K562 (cell line): ENCODE measurements around the gene COMMD2. TPM values are rescaled to one million over a fixed set of nuclear protein-coding genes. Genes with fewer than 3 reads are reported as not detected.
A peak's percentile ranks its signal among the peaks of the same experiment; 100 is the strongest.

ENCODE experiments used
- ATAC-seq: fragments of 200-7000 bp; cut with Tn5 transposase; 3 replicates; pipeline ENCODE4 v1.9.1; 2020; ENCODE audit warnings: moderate library complexity
- BruUV-seq: library from RNA; stranded (reverse); fragments of 400-500 nt; replicated peaks from 2 replicates; lab custom pipeline; 2021; lab: Mats Ljungman, UMichigan
- CTCF ChIA-PET: fragments of 300-600 bp; formaldehyde crosslinking; extraction: SDS; loops from one replicate; lab custom pipeline; 2021; ENCODE audit warnings: low intra/inter-chr PET ratio; lab: Yijun Ruan, JAX
- POLR2A ChIA-PET: fragments of 300-600, 350-650 bp; sonication (Branson Sonifier 250); formaldehyde crosslinking; extraction: SDS; loops from one replicate; lab custom pipeline; 2021; ENCODE audit warnings: antibody characterized with exemption, inconsistent platforms; lab: Yijun Ruan, JAX
- DNase-seq, 4 experiments: peaks; one replicate each; pipeline versions ENCODE4 v3.0.0 to v3.0.0-alpha.2; 2011 to 2018; ENCODE audit warnings: low spot score in 3 of 4, mixed read lengths in 3 of 4; ENCODE audit errors: extremely low read depth in 1 of 4
- FAIRE-seq: peaks from 2 replicates; lab custom pipeline; 2011; peaks lifted over from hg19 to GRCh38; lab: Jason Lieb, UNC
- H2AFZ ChIP-seq: 2 replicates; pipeline ENCODE4 v1.6.0; 2011; ENCODE audit warnings: low read depth, low read length, control low read depth, inconsistent platforms
- H3K27ac ChIP-seq: fragments of 200-600 bp; 3 replicates; pipeline ENCODE4 v1.8.0; 2011; ENCODE audit warnings: low read depth, mild to moderate bottlenecking, control low read depth, inconsistent platforms, low read length, moderate library complexity, mixed read lengths; ENCODE audit errors: extremely low read depth
- H3K27me3 ChIP-seq, 2 experiments: fragments of 300-600 bp in 1 of 2; 2 replicates in 1 of 2; 3 replicates in 1 of 2; pipeline versions ENCODE4 v1.6.0 to v1.8.0; 2011; ENCODE audit warnings: inconsistent platforms in 2 of 2, low read length in 2 of 2, mild to moderate bottlenecking in 1 of 2, mixed read lengths in 1 of 2, moderate library complexity in 1 of 2; ENCODE audit not compliant: control insufficient read depth in 2 of 2, insufficient read depth in 2 of 2
- H3K36me3 ChIP-seq: fragments of 300-600 bp; 3 replicates; pipeline ENCODE4 v1.8.0; 2011; ENCODE audit warnings: mild to moderate bottlenecking, low read length, inconsistent platforms; ENCODE audit not compliant: control insufficient read depth, insufficient read depth
- H3K4me1 ChIP-seq, 2 experiments: fragments of 200-600 bp in 1 of 2; replicated peaks in 1 of 2; 2 replicates in 1 of 2; 3 replicates in 1 of 2; pipeline versions ENCODE4 v1.5.1 to v1.8.0; 2011; ENCODE audit warnings: inconsistent platforms in 2 of 2, low read length in 2 of 2, mild to moderate bottlenecking in 1 of 2, mixed read lengths in 1 of 2, moderate library complexity in 1 of 2; ENCODE audit not compliant: control insufficient read depth in 2 of 2, insufficient read depth in 2 of 2
- H3K4me2 ChIP-seq: 2 replicates; pipeline ENCODE4 v1.6.1; 2011; ENCODE audit warnings: low read length, control low read depth, inconsistent platforms, mixed read lengths; ENCODE audit not compliant: insufficient read depth
- H3K4me3 ChIP-seq: fragments of 200-600 bp; sonication (generic), shearing (Covaris generic); 2 replicates; pipeline ENCODE4 v1.5.1; 2016; ENCODE audit warnings: control low read depth, inconsistent platforms
- H3K79me2 ChIP-seq: fragments of 200-600 bp; 3 replicates; pipeline ENCODE4 v1.8.0; 2011; ENCODE audit warnings: low read length, inconsistent platforms; ENCODE audit not compliant: control insufficient read depth, insufficient read depth
- H3K9ac ChIP-seq, 2 experiments: 2 replicates each; pipeline versions ENCODE4 v1.6.0 to v1.6.1; 2011; ENCODE audit warnings: low read depth in 2 of 2, low read length in 2 of 2, control low read depth in 1 of 2, inconsistent platforms in 1 of 2, mild to moderate bottlenecking in 1 of 2, mixed read lengths in 1 of 2; ENCODE audit not compliant: insufficient read depth in 1 of 2
- H3K9me1 ChIP-seq: one replicate; pipeline ENCODE4 v1.6.0; 2011; ENCODE audit warnings: inconsistent platforms, mild to moderate bottlenecking, low read length, moderate library complexity; ENCODE audit not compliant: control insufficient read depth, insufficient read depth
- H3K9me3 ChIP-seq: replicated peaks from 2 replicates; pipeline ENCODE4 v1.5.1; 2011; ENCODE audit warnings: low read depth, low read length, inconsistent platforms; ENCODE audit not compliant: control insufficient read depth, insufficient read depth
- H4K20me1 ChIP-seq: replicated peaks from 2 replicates; pipeline ENCODE4 v1.6.1; 2011; ENCODE audit warnings: low read length, inconsistent platforms, mixed read lengths; ENCODE audit not compliant: control insufficient read depth, insufficient read depth
- CBFA2T3 ChIP-seq: fragments of 450-650 bp; IDR thresholded peaks from 2 replicates; pipeline ENCODE4 v1.6.1; 2017
- SAP30 ChIP-seq: fragments of 200-600 bp; sonication (generic); IDR thresholded peaks from 2 replicates; pipeline ENCODE4 v1.6.1; 2012; ENCODE audit warnings: borderline replicate concordance, low read depth, mild to moderate bottlenecking, moderate library complexity, low read length, control low read depth, inconsistent platforms; ENCODE audit not compliant: insufficient read depth, poor library complexity, severe bottlenecking
- ZNF431 ChIP-seq: sonication (generic); formaldehyde crosslinking; IDR thresholded peaks from 2 replicates; pipeline ENCODE4 v1.8.0; 2022; ENCODE audit warnings: mild to moderate bottlenecking, missing genetic modification reagents
- WGBS: fragments of 100-300 bp; shearing (Covaris generic); methylation state at CpG from one replicate; pipeline ENCODE4 v1.1.6; 2016; ENCODE audit warnings: low coverage, mixed read lengths; ENCODE audit not compliant: insufficient coverage; ENCODE audit errors: missing lambda C conversion rate; 5-methylcytosine and 5-hydroxymethylcytosine counted together
- in situ Hi-C: fragments of 300-500 bp; cut with MboI; formaldehyde crosslinking; loops from 4 replicates; pipeline ENCODE4 v1.15.0; 2018; ENCODE audit warnings: inconsistent platforms, mixed read lengths
- intact Hi-C: fragments of 100-400 bp; cut with micrococcal nuclease; formaldehyde crosslinking; loops from 2 replicates; pipeline ENCODE4 v1.14.2; 2022
- polyA plus RNA-seq, 8 experiments: library from polyadenylated mRNA; depleted of rRNA in 4 of 8; stranded (reverse) in 5 of 8; unstranded in 3 of 8; fragments of >200 nt; fragmentation: Nextera tagmentation in 2 of 8; fragmentation: Illumina TruSeq in 1 of 8; extraction: Ambion mirVana in 2 of 8; extraction: Trizol in 1 of 8; gene quantifications; 2 replicates each; pipeline versions ENCODE4 v1.2.1 to v1.2.3, GENCODE V29; 2011 to 2014; ENCODE audit warnings: inconsistent platforms in 1 of 8, missing spikeins in 1 of 8
- total RNA-seq, 7 experiments: library from RNA; depleted of rRNA in 6 of 7; stranded (reverse); fragments of >200 nt in 6 of 7; fragmentation: Illumina TruSeq in 2 of 7; extraction: Trizol in 2 of 7; gene quantifications; 2 replicates each; pipeline versions ENCODE4 v1.2.1 to v1.2.3, GENCODE V29; 2011 to 2021; ENCODE audit warnings: low replicate concordance in 1 of 7
- TF ChIP-seq, protein P1 (sequence below): fragments of 450-650 bp; conservative IDR thresholded peaks from 2 replicates; pipeline ENCODE4 v1.6.1; 2016; ENCODE audit warnings: missing genetic modification characterization, low read depth, mild to moderate bottlenecking, control low read depth, missing compliant biosample characterization

COMMD2 gene
- total and polyA plus RNA-seq, 9 of the 15 experiments (the other 6 are each of a cell fraction or from before 2014, with no cell fraction given), result 25.8 to 102 (median 41.8) TPM

DNA sequence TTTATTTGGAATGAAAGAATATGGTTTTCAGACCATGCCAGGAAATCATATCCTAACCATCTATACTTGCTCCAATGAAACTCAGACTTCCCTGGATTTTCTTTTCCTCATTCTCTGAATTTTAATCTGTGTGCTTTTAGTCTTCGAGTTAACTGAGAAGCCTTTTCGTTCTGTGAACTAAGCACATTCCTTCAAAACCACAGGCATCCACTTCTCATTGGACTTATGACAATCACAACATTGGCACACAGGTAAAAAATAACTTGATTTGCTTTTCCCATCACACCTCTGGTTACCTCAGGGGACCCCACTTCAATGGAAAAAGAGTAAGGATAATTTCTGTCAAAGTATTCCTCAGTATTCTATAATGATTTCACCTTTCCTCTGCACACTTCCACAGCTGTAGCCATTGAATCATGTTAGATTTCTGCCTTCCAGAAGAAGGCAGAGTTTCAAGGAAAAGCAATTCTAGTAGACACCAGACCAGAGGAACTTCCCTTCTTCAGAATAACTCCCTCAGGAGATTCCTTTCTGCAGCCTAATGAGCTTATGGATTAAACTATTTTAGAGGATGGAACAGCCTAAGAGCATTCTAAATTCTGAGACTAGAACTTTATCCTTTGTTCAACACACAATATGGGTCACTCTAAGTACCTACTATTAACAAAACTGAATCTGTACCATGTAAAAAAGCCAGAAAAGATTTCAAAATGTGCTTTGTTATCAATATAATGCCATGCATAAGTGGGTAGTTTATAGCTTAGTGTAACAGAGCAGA lies 15.9 kb downstream of the COMMD2 start:
- FAIRE-seq, result no peak
- Histone ChIP-seq H3K79me2 (no peaks in the 10 kb centered on the region), H3K4me2 (no peak overlapping the region), H3K4me1 (no peaks in the 10 kb centered on the region), H3K4me3 (no peak overlapping the region), H2AFZ (no peak overlapping the region), H3K9ac (no peak overlapping the region), H3K27me3 (no peaks in the 10 kb centered on the region), H3K9me3 (no peaks in the 10 kb centered on the region), H4K20me1 (no peaks in the 10 kb centered on the region), H3K9me1 (no peaks in the 10 kb centered on the region), H3K36me3 (peaks cover 10% of the 10 kb centered on the region; the same call in 1 of the 3 replicates), H3K27ac (no peak overlapping the region)
- CTCF ChIA-PET, result no interaction called here
- POLR2A ChIA-PET, result interaction anchor here (0.6 kb wide), 1 partner anchor 18 kb away, joined by 3 read pairs; no protein-coding TSS in a partner anchor
- in situ Hi-C loops (no loop called here), intact Hi-C loops (no loop called here)
- BruUV-seq, result no TSS peak
- WGBS, result 29% methylated on average over 2 of the region's 2 CpGs
- no peak; the same call in 2 of the 3 replicates for ATAC-seq
- TF ChIP-seq CBFA2T3 (0 out of 2 replicates have a peak, but pooled peaks have one; percentile 11), SAP30 (no peak)
- DNase-seq, result no peak

DNA sequence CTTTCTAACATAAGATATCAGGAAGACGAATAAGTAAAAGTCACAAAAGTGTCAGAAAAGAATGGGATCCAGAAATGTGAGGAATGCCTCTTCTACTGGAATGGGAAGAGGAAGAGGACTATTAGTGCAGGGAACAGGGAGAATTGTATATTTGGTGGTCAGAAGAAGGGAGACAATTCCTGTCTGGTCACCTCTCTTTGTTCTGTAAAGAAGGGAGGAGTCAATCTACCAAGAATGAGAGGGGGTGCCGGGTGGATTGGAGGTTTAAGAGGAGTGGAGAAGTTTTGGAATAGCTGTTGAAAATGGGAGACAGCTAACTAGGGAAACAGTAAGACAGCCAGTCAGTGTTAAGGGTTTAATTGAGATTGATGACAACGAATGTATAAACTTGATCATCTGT lies 20.1 kb downstream of the COMMD2 start:
- H3K9me1 ChIP-seq, result no peaks in the 10 kb centered on the region
- ChIA-PET CTCF (no interaction called here), POLR2A (no interaction called here)
- H3K36me3 ChIP-seq, result no peaks in the 10 kb centered on the region
- ATAC-seq, result no peak
- WGBS, result 7% methylated on average over 3 of the region's 3 CpGs
- in situ Hi-C loops (no loop called here), intact Hi-C loops (no loop called here)
- FAIRE-seq, result no peak
- H3K9ac ChIP-seq, result no peak overlapping the region
- H3K4me3 ChIP-seq, result no peak overlapping the region
- no peak overlapping the region for H2AFZ ChIP-seq
- no peaks in the 10 kb centered on the region for H3K79me2 ChIP-seq
- H4K20me1 ChIP-seq, result no peaks in the 10 kb centered on the region
- no peak for DNase-seq
- H3K27ac ChIP-seq, result no peak overlapping the region
- no peaks in the 10 kb centered on the region for H3K27me3 ChIP-seq
- H3K4me1 ChIP-seq, result no peaks in the 10 kb centered on the region
- no peak overlapping the region for H3K4me2 ChIP-seq
- no TSS peak for BruUV-seq
- TF ChIP-seq, protein P1, sequence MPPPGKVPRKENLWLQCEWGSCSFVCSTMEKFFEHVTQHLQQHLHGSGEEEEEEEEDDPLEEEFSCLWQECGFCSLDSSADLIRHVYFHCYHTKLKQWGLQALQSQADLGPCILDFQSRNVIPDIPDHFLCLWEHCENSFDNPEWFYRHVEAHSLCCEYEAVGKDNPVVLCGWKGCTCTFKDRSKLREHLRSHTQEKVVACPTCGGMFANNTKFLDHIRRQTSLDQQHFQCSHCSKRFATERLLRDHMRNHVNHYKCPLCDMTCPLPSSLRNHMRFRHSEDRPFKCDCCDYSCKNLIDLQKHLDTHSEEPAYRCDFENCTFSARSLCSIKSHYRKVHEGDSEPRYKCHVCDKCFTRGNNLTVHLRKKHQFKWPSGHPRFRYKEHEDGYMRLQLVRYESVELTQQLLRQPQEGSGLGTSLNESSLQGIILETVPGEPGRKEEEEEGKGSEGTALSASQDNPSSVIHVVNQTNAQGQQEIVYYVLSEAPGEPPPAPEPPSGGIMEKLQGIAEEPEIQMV (tag), result no peak
- no peak for TF ChIP-seq ZNF431
- H3K9me3 ChIP-seq, result no peaks in the 10 kb centered on the region
